Liver (tissue), 9 donors: Measurements from ENCODE around the gene PLA2G6. TPM values are rescaled to one million over a fixed set of nuclear protein-coding genes. Genes with fewer than 3 reads are reported as not detected.

Experiments
- DNase-seq: peaks from one replicate; pipeline ENCODE4 v3.0.0-alpha.2; 2017; ENCODE audit warnings: low spot score
- H3K27ac ChIP-seq, 2 donors: one replicate each; pipeline ENCODE4 v1.7.0; 2013; ENCODE audit warnings: inconsistent platforms in 2 of 2, low read length in 2 of 2, control low read depth in 1 of 2, low read depth in 1 of 2, mild to moderate bottlenecking in 1 of 2
- H3K27me3 ChIP-seq, 4 donors: one replicate each; pipeline versions ENCODE4 v1.6.1 to v1.7.0; 2013; ENCODE audit warnings: low read length in 3 of 4, inconsistent platforms in 1 of 4, mild to moderate bottlenecking in 1 of 4, moderate library complexity in 1 of 4; ENCODE audit not compliant: control insufficient read depth in 4 of 4, insufficient read depth in 4 of 4
- H3K36me3 ChIP-seq, 4 donors: one replicate each; pipeline versions ENCODE4 v1.6.1 to v1.7.0; 2013; ENCODE audit warnings: low read length in 3 of 4, mild to moderate bottlenecking in 3 of 4, low read depth in 1 of 4, moderate library complexity in 1 of 4; ENCODE audit not compliant: control insufficient read depth in 4 of 4, insufficient read depth in 3 of 4
- H3K4me1 ChIP-seq, 4 donors: one replicate each; pipeline versions ENCODE4 v1.6.1 to v1.7.0; 2013; ENCODE audit warnings: low read length in 3 of 4, mild to moderate bottlenecking in 3 of 4, moderate library complexity in 1 of 4; ENCODE audit not compliant: control insufficient read depth in 4 of 4, insufficient read depth in 4 of 4
- H3K4me3 ChIP-seq, 3 donors: one replicate each; pipeline versions ENCODE4 v1.6.1 to v1.7.0; 2013; ENCODE audit warnings: low read length in 3 of 3, control low read depth in 1 of 3, low read depth in 1 of 3, mild to moderate bottlenecking in 1 of 3
- H3K9ac ChIP-seq, 2 donors: one replicate each; pipeline ENCODE4 v1.7.0; 2013; ENCODE audit warnings: low read length in 2 of 2, mild to moderate bottlenecking in 2 of 2, moderate library complexity in 2 of 2, control low read depth in 1 of 2, low read depth in 1 of 2
- H3K9me3 ChIP-seq, 4 donors: one replicate each; pipeline versions ENCODE4 v1.6.1 to v1.7.0; 2013; ENCODE audit warnings: low read length in 3 of 4; ENCODE audit not compliant: control insufficient read depth in 4 of 4
- EGR1 ChIP-seq, 2 donors: IDR thresholded peaks; 2 replicates each; pipeline ENCODE4 v1.6.1; 2016 to 2018; ENCODE audit warnings: antibody characterized with exemption in 2 of 2, low read depth in 2 of 2
- FOXA1 ChIP-seq: IDR thresholded peaks from 2 replicates; pipeline ENCODE4 v1.6.1; 2016; ENCODE audit warnings: antibody characterized with exemption
- FOXA2 ChIP-seq: IDR thresholded peaks from 2 replicates; pipeline ENCODE4 v1.6.1; 2016; ENCODE audit warnings: antibody characterized with exemption
- GABPA ChIP-seq, 2 donors: IDR thresholded peaks in 1 of 2; conservative IDR thresholded peaks in 1 of 2; 2 replicates each; pipeline ENCODE4 v1.6.1; 2016; ENCODE audit warnings: antibody characterized with exemption in 2 of 2, mild to moderate bottlenecking in 1 of 2, moderate library complexity in 1 of 2
- HNF4A ChIP-seq, 2 donors: conservative IDR thresholded peaks; 2 replicates each; pipeline ENCODE4 v1.6.1; 2016; ENCODE audit warnings: antibody characterized with exemption in 2 of 2, mild to moderate bottlenecking in 2 of 2
- HNF4G ChIP-seq: IDR thresholded peaks from 2 replicates; pipeline ENCODE4 v1.6.1; 2016; ENCODE audit warnings: antibody characterized with exemption
- JUND ChIP-seq, 2 donors: IDR thresholded peaks; 2 replicates each; pipeline ENCODE4 v1.6.1; 2016; ENCODE audit warnings: antibody characterized with exemption in 2 of 2
- MAX ChIP-seq: IDR thresholded peaks from 2 replicates; pipeline ENCODE4 v1.6.1; 2016; ENCODE audit warnings: antibody characterized with exemption
- NR2F2 ChIP-seq: IDR thresholded peaks from 2 replicates; pipeline ENCODE4 v1.6.1; 2016; ENCODE audit warnings: antibody characterized with exemption
- RAD21 ChIP-seq, 2 donors: IDR thresholded peaks; 2 replicates each; pipeline ENCODE4 v1.6.1; 2016; ENCODE audit warnings: antibody characterized with exemption in 2 of 2, mild to moderate bottlenecking in 2 of 2
- RXRA ChIP-seq, 2 donors: IDR thresholded peaks; 2 replicates each; pipeline ENCODE4 v1.6.1; 2017 to 2018; ENCODE audit warnings: antibody characterized with exemption in 2 of 2, mild to moderate bottlenecking in 1 of 2
- SP1 ChIP-seq: IDR thresholded peaks from 2 replicates; pipeline ENCODE4 v1.6.1; 2018; ENCODE audit warnings: antibody characterized with exemption, mild to moderate bottlenecking
- TAF1 ChIP-seq: conservative IDR thresholded peaks from 2 replicates; pipeline ENCODE4 v1.6.1; 2016; ENCODE audit warnings: antibody characterized with exemption, mild to moderate bottlenecking
- YY1 ChIP-seq: IDR thresholded peaks from 2 replicates; pipeline ENCODE4 v1.6.1; 2016; ENCODE audit warnings: antibody characterized with exemption, mild to moderate bottlenecking
- ZBTB33 ChIP-seq: IDR thresholded peaks from 2 replicates; pipeline ENCODE4 v1.6.1; 2016; ENCODE audit warnings: antibody characterized with exemption
- WGBS: extraction: QIAGEN DNeasy Blood & Tissue Kit; methylation state at CpG from one replicate; pipeline ENCODE4 v1.1.7; 2013; 5-methylcytosine and 5-hydroxymethylcytosine counted together
- polyA plus RNA-seq, 2 donors: library from polyadenylated mRNA; stranded (reverse) in 1 of 2; unstranded in 1 of 2; fragments of 200-250 nt in 1 of 2; fragments of >200 nt in 1 of 2; fragmentation: Nextera tagmentation in 1 of 2; extraction: Ambion mirVana in 1 of 2; gene quantifications; one replicate each; pipeline versions ENCODE4 v1.2.1 to v1.2.3, GENCODE V29; 2013 to 2015
- total RNA-seq, 2 donors: library from RNA; depleted of rRNA; stranded (reverse); fragments of >200 nt; gene quantifications; one replicate each; pipeline ENCODE4 v1.2.3, GENCODE V29; 2014
- TF ChIP-seq, protein P1 (sequence below): IDR thresholded peaks from 2 replicates; pipeline ENCODE4 v1.6.1; 2016; ENCODE audit warnings: antibody characterized with exemption, mild to moderate bottlenecking
- TF ChIP-seq, protein P2 (sequence below): IDR thresholded peaks from 2 replicates; pipeline ENCODE4 v1.6.1; 2016; ENCODE audit warnings: antibody characterized with exemption
- TF ChIP-seq, protein P3 (sequence below): fragments of 150-350 bp; IDR thresholded peaks from 2 replicates; pipeline ENCODE4 v1.5.1; 2017; ENCODE audit warnings: improper control_type of control experiment, low read depth, low read length; ENCODE audit not compliant: missing input control
- donor health status: healthy.
- donor health status: healthy.
- donor health status: healthy.
- donor health status: healthy.
- donor health status: healthy.

Gene PLA2G6
- total and polyA plus RNA-seq, 4 donors: 5.7 to 9.0 (median 7.2) TPM

GRCh38 chr22:38172832-38173640 lies 8.6 kb downstream of the PLA2G6 start:
- H3K36me3 ChIP-seq: peaks cover 0 to 1% (median 0%) of the 10 kb centered on the region in 4 donors
- peaks cover 7 to 17% (median 13%) of the 10 kb centered on the region in 4 donors for H3K4me1 ChIP-seq

More at GRCh38 chr22:38172832-38173640, 8.6 kb downstream of the PLA2G6 start:
- H3K27me3 ChIP-seq: no peaks in the 10 kb centered on the region
- peak in 1 of 2 donors; percentile 46 for TF ChIP-seq HNF4A (conservative IDR thresholded peaks at IDR 0.05)
- TF ChIP-seq HNF4G: no peak
- peak; percentile 89 for TF ChIP-seq MAX
- TF ChIP-seq, protein P1, sequence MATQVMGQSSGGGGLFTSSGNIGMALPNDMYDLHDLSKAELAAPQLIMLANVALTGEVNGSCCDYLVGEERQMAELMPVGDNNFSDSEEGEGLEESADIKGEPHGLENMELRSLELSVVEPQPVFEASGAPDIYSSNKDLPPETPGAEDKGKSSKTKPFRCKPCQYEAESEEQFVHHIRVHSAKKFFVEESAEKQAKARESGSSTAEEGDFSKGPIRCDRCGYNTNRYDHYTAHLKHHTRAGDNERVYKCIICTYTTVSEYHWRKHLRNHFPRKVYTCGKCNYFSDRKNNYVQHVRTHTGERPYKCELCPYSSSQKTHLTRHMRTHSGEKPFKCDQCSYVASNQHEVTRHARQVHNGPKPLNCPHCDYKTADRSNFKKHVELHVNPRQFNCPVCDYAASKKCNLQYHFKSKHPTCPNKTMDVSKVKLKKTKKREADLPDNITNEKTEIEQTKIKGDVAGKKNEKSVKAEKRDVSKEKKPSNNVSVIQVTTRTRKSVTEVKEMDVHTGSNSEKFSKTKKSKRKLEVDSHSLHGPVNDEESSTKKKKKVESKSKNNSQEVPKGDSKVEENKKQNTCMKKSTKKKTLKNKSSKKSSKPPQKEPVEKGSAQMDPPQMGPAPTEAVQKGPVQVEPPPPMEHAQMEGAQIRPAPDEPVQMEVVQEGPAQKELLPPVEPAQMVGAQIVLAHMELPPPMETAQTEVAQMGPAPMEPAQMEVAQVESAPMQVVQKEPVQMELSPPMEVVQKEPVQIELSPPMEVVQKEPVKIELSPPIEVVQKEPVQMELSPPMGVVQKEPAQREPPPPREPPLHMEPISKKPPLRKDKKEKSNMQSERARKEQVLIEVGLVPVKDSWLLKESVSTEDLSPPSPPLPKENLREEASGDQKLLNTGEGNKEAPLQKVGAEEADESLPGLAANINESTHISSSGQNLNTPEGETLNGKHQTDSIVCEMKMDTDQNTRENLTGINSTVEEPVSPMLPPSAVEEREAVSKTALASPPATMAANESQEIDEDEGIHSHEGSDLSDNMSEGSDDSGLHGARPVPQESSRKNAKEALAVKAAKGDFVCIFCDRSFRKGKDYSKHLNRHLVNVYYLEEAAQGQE: no peak
- TF ChIP-seq JUND (IDR thresholded peaks at IDR 0.05): peak in 1 of 2 donors; percentile 30
- peak in 1 of 2 donors; percentile 44 for TF ChIP-seq EGR1 (IDR thresholded peaks at IDR 0.05; ENCODE audit: low read depth in 2 of 2)
- peak; percentile 23 for TF ChIP-seq FOXA2
- TF ChIP-seq GABPA (IDR thresholded peaks at IDR 0.05 in 1 of 2, conservative IDR thresholded peaks at IDR 0.05 in 1 of 2): peak in 1 of 2 donors; percentile 14
- TF ChIP-seq, protein P2, sequence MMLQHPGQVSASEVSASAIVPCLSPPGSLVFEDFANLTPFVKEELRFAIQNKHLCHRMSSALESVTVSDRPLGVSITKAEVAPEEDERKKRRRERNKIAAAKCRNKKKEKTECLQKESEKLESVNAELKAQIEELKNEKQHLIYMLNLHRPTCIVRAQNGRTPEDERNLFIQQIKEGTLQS: peak; percentile 81
- TF ChIP-seq YY1: peak; percentile 86
- TF ChIP-seq RXRA (IDR thresholded peaks at IDR 0.05): peak; percentile 70 to 76
- no peak for TF ChIP-seq TAF1
- no peak for TF ChIP-seq FOXA1
- peak; percentile 81 for TF ChIP-seq NR2F2
- TF ChIP-seq, protein P3, sequence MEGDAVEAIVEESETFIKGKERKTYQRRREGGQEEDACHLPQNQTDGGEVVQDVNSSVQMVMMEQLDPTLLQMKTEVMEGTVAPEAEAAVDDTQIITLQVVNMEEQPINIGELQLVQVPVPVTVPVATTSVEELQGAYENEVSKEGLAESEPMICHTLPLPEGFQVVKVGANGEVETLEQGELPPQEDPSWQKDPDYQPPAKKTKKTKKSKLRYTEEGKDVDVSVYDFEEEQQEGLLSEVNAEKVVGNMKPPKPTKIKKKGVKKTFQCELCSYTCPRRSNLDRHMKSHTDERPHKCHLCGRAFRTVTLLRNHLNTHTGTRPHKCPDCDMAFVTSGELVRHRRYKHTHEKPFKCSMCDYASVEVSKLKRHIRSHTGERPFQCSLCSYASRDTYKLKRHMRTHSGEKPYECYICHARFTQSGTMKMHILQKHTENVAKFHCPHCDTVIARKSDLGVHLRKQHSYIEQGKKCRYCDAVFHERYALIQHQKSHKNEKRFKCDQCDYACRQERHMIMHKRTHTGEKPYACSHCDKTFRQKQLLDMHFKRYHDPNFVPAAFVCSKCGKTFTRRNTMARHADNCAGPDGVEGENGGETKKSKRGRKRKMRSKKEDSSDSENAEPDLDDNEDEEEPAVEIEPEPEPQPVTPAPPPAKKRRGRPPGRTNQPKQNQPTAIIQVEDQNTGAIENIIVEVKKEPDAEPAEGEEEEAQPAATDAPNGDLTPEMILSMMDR: no peak
- no peak for TF ChIP-seq ZBTB33
- peak in 1 of 2 donors; percentile 43 for TF ChIP-seq RAD21 (IDR thresholded peaks at IDR 0.05)
- peak; percentile 68 for TF ChIP-seq SP1
- H3K27ac ChIP-seq: peak overlapping the region; percentile 17 to 52
- H3K9me3 ChIP-seq: no peaks in the 10 kb centered on the region
- no peak for DNase-seq
- no peak overlapping the region for H3K9ac ChIP-seq
- no peak overlapping the region for H3K4me3 ChIP-seq
- WGBS: 41% methylated on average over 16 of the region's 16 CpGs
